ENCODE measurements around the gene EPHA8. TPM values are rescaled to one million over a fixed set of nuclear protein-coding genes. Genes with fewer than 3 reads are reported as not detected.

EPHA8 gene
- total and polyA plus RNA-seq, 2 of the 13 experiments (the other 11 are each of a cell fraction or from before 2014, with no cell fraction given): not detected

DNA sequence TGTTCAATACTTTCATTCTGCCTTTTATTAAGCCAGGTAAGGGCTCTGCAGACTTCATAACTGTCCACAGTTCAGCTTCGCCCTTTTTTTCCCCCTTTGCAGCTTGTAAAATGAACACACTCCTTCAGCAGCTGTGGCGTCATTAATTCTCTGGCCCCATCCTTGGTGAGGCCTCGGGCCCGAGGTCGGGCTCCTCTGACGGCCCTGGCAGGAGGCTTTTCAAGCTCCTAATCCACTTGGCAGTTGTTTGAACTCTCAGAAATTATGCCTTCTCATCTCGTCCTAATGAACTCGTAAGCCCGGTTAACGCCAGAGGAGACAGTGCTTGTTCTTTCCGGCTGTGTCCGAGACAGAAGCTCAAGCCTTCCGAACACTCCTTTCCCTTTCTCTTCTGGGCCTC is 18.1 kb upstream of the EPHA8 start (continued):
- TF ChIP-seq, protein P1, sequence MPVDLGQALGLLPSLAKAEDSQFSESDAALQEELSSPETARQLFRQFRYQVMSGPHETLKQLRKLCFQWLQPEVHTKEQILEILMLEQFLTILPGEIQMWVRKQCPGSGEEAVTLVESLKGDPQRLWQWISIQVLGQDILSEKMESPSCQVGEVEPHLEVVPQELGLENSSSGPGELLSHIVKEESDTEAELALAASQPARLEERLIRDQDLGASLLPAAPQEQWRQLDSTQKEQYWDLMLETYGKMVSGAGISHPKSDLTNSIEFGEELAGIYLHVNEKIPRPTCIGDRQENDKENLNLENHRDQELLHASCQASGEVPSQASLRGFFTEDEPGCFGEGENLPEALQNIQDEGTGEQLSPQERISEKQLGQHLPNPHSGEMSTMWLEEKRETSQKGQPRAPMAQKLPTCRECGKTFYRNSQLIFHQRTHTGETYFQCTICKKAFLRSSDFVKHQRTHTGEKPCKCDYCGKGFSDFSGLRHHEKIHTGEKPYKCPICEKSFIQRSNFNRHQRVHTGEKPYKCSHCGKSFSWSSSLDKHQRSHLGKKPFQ (CRISPR knock-in tag; IDR thresholded peaks at IDR 0.05; ENCODE audit: insufficient replicate concordance): no peak
- TF ChIP-seq HNRNPLL (IDR thresholded peaks at IDR 0.05; ENCODE audit: low read depth, low read length, poor library complexity, severe bottlenecking) (no peak), NFYC (CRISPR knock-in tag; IDR thresholded peaks at IDR 0.05) (no peak), NPAS2 (CRISPR knock-in tag; IDR thresholded peaks at IDR 0.05; ENCODE audit: borderline replicate concordance) (no peak)

DNA sequence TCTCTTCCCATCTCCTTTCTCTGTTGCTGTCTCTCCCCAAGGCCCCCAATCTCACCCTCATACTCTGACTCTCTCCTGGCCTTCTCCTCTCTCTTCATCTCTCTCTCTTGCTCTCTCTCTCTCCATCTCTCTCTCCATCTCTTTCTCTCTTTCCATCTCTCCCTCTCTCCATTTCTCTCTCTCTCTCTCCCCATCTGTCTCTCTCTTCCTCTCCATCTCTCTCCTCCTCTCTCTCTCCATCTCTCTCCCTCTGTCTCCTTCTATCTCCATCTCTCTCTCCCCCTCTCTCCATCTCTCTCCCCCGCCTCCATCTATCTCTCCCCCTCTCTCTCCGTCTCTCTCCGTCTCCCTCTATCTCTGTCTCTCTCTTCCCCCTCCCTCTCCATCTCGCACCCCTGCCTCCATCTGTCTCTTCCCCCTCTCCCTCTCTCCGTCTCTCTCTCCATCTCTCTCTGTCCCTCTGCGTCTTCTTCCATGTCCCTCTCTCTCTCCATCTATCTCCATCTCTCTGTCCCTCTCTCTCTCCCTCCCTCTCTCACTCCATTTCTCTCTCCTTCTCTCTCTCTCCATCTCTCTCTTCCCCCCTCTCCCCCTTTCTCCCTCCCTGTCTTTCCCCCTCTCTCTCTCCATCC is 16.0 kb upstream of the EPHA8 start:
- peaks cover 11 to 66% of the 10 kb centered on the region in 2 experiments for H3K27me3 ChIP-seq (ENCODE audit: control insufficient read depth in 1 of 2, insufficient read depth in 2 of 2, low read length in 2 of 2)
- H3K4me1 ChIP-seq (ENCODE audit: insufficient read depth, low read length): peaks cover 17% of the 10 kb centered on the region
- POLR2A ChIA-PET: no interaction called here
- no peak for TF ChIP-seq POLR2G (IDR thresholded peaks at IDR 0.05; ENCODE audit: low read depth, low read length)
- TF ChIP-seq, protein P2, sequence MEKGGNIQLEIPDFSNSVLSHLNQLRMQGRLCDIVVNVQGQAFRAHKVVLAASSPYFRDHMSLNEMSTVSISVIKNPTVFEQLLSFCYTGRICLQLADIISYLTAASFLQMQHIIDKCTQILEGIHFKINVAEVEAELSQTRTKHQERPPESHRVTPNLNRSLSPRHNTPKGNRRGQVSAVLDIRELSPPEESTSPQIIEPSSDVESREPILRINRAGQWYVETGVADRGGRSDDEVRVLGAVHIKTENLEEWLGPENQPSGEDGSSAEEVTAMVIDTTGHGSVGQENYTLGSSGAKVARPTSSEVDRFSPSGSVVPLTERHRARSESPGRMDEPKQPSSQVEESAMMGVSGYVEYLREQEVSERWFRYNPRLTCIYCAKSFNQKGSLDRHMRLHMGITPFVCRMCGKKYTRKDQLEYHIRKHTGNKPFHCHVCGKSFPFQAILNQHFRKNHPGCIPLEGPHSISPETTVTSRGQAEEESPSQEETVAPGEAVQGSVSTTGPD (CRISPR knock-in tag; IDR thresholded peaks at IDR 0.05): no peak
- TF ChIP-seq ZFP36L1 (CRISPR knock-in tag; IDR thresholded peaks at IDR 0.05): no peak
- TF ChIP-seq JUNB (CRISPR knock-in tag; IDR thresholded peaks at IDR 0.05; ENCODE audit: borderline replicate concordance): no peak
- no peak for TF ChIP-seq NFE2 (CRISPR knock-in tag; IDR thresholded peaks at IDR 0.05)
- TF ChIP-seq REST (IDR thresholded peaks at IDR 0.05; ENCODE audit: borderline replicate concordance in 1 of 2, low read depth in 1 of 2, low read length in 2 of 2): no peak
- no peak for TF ChIP-seq NR2C2 (CRISPR knock-in tag; IDR thresholded peaks at IDR 0.05; ENCODE audit: borderline replicate concordance)
- TF ChIP-seq, protein P3, sequence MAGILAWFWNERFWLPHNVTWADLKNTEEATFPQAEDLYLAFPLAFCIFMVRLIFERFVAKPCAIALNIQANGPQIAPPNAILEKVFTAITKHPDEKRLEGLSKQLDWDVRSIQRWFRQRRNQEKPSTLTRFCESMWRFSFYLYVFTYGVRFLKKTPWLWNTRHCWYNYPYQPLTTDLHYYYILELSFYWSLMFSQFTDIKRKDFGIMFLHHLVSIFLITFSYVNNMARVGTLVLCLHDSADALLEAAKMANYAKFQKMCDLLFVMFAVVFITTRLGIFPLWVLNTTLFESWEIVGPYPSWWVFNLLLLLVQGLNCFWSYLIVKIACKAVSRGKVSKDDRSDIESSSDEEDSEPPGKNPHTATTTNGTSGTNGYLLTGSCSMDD (CRISPR knock-in tag; IDR thresholded peaks at IDR 0.05): no peak
- TF ChIP-seq TBX3 (IDR thresholded peaks at IDR 0.05; ENCODE audit: borderline replicate concordance): no peak
- no peak for TF ChIP-seq MED13 (CRISPR knock-in tag; IDR thresholded peaks at IDR 0.05)
- no peak for TF ChIP-seq ZNF207 (IDR thresholded peaks at IDR 0.05; ENCODE audit: borderline replicate concordance)

More for the DNA sequence above, 16.0 kb upstream of the EPHA8 start:
- CTCF ChIA-PET (ENCODE audit: low intra/inter-chr PET ratio, low total read pairs): no interaction called here
- intact Hi-C loops (cut with micrococcal nuclease; ENCODE audit: unreplicated experiment) (no loop called here), in situ Hi-C loops (cut with HindIII; ENCODE audit: extremely low pct_ligation_motif_present, low pct_unique_long_range_greater_than_20kb) (no loop called here)
- Histone ChIP-seq H2AFZ (ENCODE audit: low read length) (no peak overlapping the region), H3K9me3 (ENCODE audit: low read length) (no peaks in the 10 kb centered on the region), H3K27ac (ENCODE audit: extremely low read length, insufficient read depth, low read length) (no peak overlapping the region), H3K9ac (ENCODE audit: insufficient read depth, low read depth, low read length) (no peak overlapping the region), H3K4me3 (replicated peaks in 1 of 3; ENCODE audit: insufficient read depth in 1 of 3, low read depth in 2 of 3, low read length in 3 of 3) (no peak overlapping the region), H4K20me1 (ENCODE audit: insufficient read depth, low read length) (no peaks in the 10 kb centered on the region), H3K79me2 (ENCODE audit: insufficient read depth, low read length) (no peaks in the 10 kb centered on the region), H3K4me2 (ENCODE audit: low read depth, low read length) (no peak overlapping the region), H3K36me3 (replicated peaks in 1 of 2; ENCODE audit: control insufficient read depth in 1 of 2, insufficient read depth in 2 of 2, low read length in 2 of 2) (no peaks in the 10 kb centered on the region)
- FAIRE-seq (no peak), DNase-seq (ENCODE audit: low spot score) (no peak), ATAC-seq (no peak)
- no TSS peak for BruUV-seq (replicated peaks)
- 21% methylated on average over 6 of the region's 6 CpGs for WGBS (ENCODE audit: low lambda C conversion rate)
